Vagina (tissue), 2 donors: ENCODE data around the gene TRDMT1.

Experiments used
- POLR2A ChIP-seq, 2 donors: fragments of 450-650 bp; IDR thresholded peaks; one replicate each; pipeline ENCODE4 v1.6.1; 2017; ENCODE audit warnings: antibody characterized with exemption in 2 of 2, mild to moderate bottlenecking in 2 of 2, moderate library complexity in 2 of 2
- TF ChIP-seq, protein P1 (sequence below), 3 experiments: fragments of 450-650 bp in 2 of 3; fragments of 200-600 bp in 1 of 3; sonication (generic) in 1 of 3; IDR thresholded peaks; one replicate each; pipeline ENCODE4 v1.5.1; 2017 to 2019; ENCODE audit warnings: antibody characterized with exemption in 3 of 3, mild to moderate bottlenecking in 2 of 3, moderate library complexity in 2 of 3

DNA sequence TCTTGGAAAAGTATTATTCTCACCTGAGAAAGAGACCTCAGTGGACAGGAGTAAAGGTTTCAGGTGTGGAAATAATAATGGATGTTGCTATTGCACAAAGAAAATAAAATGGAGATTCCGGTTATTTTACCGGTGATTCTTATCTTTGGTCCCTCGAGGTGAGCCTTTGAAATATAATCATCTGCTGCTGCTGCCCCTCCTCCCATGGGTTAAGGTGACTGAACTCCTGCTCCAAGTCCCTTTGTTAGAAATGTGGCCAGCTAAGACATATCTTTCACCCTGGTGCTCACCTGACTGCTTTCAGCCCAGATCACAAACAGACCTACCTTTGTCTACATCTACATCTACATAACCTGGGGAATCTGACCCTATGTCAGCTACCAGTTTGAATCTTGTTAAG is 77.5 kb downstream of the TRDMT1 start:
- TF ChIP-seq, protein P1, sequence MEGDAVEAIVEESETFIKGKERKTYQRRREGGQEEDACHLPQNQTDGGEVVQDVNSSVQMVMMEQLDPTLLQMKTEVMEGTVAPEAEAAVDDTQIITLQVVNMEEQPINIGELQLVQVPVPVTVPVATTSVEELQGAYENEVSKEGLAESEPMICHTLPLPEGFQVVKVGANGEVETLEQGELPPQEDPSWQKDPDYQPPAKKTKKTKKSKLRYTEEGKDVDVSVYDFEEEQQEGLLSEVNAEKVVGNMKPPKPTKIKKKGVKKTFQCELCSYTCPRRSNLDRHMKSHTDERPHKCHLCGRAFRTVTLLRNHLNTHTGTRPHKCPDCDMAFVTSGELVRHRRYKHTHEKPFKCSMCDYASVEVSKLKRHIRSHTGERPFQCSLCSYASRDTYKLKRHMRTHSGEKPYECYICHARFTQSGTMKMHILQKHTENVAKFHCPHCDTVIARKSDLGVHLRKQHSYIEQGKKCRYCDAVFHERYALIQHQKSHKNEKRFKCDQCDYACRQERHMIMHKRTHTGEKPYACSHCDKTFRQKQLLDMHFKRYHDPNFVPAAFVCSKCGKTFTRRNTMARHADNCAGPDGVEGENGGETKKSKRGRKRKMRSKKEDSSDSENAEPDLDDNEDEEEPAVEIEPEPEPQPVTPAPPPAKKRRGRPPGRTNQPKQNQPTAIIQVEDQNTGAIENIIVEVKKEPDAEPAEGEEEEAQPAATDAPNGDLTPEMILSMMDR (IDR thresholded peaks at IDR 0.05) = no peak
- no peak for TF ChIP-seq POLR2A (IDR thresholded peaks at IDR 0.05)
